Muscle of leg (tissue), 11 donors: ENCODE data around the gene CCT7. TPM values are rescaled to one million over a fixed set of nuclear protein-coding genes. Genes with fewer than 3 reads are reported as not detected.

Source experiments
- DNase-seq: peaks from one replicate; pipeline ENCODE4 v3.0.0; 2013
- H3K27ac ChIP-seq: one replicate; pipeline ENCODE4 v1.5.1; 2013; ENCODE audit warnings: mild to moderate bottlenecking, low read length, control low read depth
- H3K27me3 ChIP-seq: one replicate; pipeline ENCODE4 v1.6.1; 2013; ENCODE audit warnings: low read length; ENCODE audit not compliant: control insufficient read depth, insufficient read depth
- H3K36me3 ChIP-seq: one replicate; pipeline ENCODE4 v1.6.1; 2013; ENCODE audit warnings: low read length; ENCODE audit not compliant: control insufficient read depth, insufficient read depth
- H3K4me1 ChIP-seq: one replicate; pipeline ENCODE4 v1.6.1; 2013; ENCODE audit warnings: low read length; ENCODE audit not compliant: control insufficient read depth, insufficient read depth
- H3K4me3 ChIP-seq: one replicate; pipeline ENCODE4 v1.5.1; 2013; ENCODE audit warnings: low read length, control low read depth
- H3K9me3 ChIP-seq: replicated peaks from 2 replicates; pipeline ENCODE4 v1.6.1; 2013; ENCODE audit warnings: low read depth, low read length; ENCODE audit not compliant: control insufficient read depth
- WGBS: methylation state at CpG from one replicate; pipeline ENCODE4 v1.1.5; 2013; ENCODE audit warnings: missing lambda C conversion rate; ENCODE audit not compliant: insufficient coverage; 5-methylcytosine and 5-hydroxymethylcytosine counted together
- polyA plus RNA-seq, 8 donors: library from polyadenylated mRNA; unstranded; fragments of 120-200 nt; gene quantifications; one replicate each; pipeline versions ENCODE4 v1.2.1 to v1.2.3, GENCODE V29; 2013; ENCODE audit warnings: inconsistent platforms in 1 of 8, low replicate concordance in 1 of 8; ENCODE audit not compliant: insufficient read length in 8 of 8, insufficient read depth in 1 of 8
- total RNA-seq: library from RNA; stranded (reverse); fragments of 120-200 nt; gene quantifications from one replicate; pipeline ENCODE4 v1.2.4, GENCODE V29; 2013

Gene CCT7
- total and polyA plus RNA-seq, 9 donors, result 166 to 211 (median 194) TPM

DNA sequence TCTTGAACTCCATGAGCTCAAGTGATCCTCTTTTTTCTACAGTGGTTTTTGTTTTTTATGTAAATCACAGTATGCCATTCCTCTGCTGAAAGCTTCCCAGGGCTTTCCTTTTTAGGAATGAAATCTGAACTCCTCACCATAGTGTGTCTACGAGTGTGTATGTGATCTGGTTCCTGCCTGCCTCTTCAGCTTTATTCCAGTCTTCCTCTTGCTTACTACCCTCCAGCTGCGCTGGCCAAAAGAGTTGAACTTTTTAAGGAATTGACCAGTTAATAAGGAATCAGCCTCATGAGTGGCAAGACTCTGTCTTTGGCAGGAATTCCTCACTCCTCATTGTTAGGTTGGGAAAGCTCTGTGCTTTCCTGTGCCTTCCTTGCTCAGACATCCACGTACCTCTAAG lies 4.0 kb downstream of the CCT7 start:
- Histone ChIP-seq H3K36me3 (peaks cover 39% of the 10 kb centered on the region), H3K27me3 (no peaks in the 10 kb centered on the region), H3K9me3 (no peaks in the 10 kb centered on the region), H3K27ac (no peak overlapping the region), H3K4me3 (no peak overlapping the region), H3K4me1 (peaks cover 12% of the 10 kb centered on the region)
- DNase-seq, result no peak
- no CpG with 5 or more reads among the region's 3 CpGs for WGBS

DNA sequence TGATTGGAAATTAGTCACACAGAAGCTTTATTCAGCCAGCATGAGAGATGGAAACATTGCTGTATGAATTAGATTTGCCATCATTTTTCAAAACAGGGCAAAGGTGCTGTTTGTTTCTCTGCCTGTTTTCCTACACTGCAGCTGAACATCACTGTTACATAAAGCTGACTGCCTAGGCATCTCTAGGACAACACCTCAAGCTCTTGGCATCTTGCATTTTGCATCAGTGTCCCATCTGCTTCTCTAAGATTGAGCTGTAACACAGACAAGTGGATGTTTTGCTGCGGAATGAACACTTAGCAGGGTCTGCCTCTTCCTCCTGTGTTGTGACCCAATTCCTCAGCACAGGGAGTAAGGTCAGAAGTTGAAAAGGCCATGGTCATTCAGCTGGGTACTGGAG lies 4.9 kb downstream of the CCT7 start:
- WGBS, result no CpG with 5 or more reads among the region's 1 CpG

DNA sequence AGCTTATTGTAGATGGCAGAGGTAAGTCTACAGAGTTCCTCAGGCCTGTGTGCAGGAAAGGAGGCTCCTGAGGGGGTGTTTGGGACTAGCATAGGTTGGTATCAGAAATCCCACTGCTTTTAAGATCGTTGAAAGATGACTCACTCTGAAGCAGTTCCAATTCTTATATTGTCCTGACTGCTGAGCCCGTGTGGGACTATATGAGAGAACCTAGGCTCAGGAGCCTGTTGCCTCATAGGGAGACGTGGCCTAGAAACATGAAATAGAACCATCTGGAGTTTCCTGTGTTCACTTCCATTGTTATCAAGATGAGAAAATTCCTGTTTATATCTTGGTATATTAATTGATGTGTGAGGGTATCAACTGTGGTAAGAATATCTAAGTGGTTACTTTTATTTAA lies 5.7 kb downstream of the CCT7 start:
- peaks cover 49% of the 10 kb centered on the region for H3K36me3 ChIP-seq
- H3K27me3 ChIP-seq, result no peaks in the 10 kb centered on the region
- no peak overlapping the region for H3K27ac ChIP-seq
- 83% methylated on average over 1 of the region's 3 CpGs for WGBS
- H3K4me3 ChIP-seq, result no peak overlapping the region
- peaks cover 11% of the 10 kb centered on the region for H3K4me1 ChIP-seq
- DNase-seq, result no peak
- H3K9me3 ChIP-seq, result no peaks in the 10 kb centered on the region

More for the DNA sequence above, 4.9 kb downstream of the CCT7 start:
- H3K4me3 ChIP-seq, result no peak overlapping the region
- no peaks in the 10 kb centered on the region for H3K9me3 ChIP-seq
- H3K27me3 ChIP-seq, result no peaks in the 10 kb centered on the region
- no peak overlapping the region for H3K27ac ChIP-seq
- DNase-seq, result no peak
- peaks cover 12% of the 10 kb centered on the region for H3K4me1 ChIP-seq
- peaks cover 42% of the 10 kb centered on the region for H3K36me3 ChIP-seq

DNA sequence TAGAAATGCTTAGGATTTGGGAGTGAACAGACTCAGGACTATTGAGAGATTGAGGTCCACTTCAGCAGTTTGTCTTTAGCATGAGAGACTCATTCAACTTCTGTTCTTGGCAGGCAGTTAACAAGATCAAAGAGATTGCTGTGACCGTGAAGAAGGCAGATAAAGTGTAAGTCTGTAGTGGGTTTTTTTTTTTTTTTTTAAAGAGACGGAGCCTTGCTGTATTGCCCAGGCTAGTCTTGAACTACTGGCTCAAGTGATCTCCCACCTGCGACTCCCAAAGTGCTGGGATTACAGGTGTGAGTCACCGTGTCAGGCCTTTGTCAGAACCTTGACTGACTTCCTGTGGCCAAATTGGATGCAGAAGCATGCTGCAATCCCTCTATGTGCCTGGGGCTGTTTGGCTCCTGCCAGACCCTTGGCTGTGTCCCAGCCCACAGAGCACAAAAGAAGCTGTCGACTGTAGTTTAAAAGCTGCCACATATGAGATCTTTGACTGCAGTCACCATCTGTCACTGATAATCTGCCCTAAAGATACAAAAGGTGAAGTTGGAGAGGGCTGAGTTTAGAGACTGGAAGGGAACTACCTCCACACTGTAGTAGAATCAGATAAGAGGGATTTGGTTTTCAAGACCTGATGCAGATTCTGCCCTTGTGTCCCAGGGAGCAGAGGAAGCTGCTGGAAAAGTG lies 9.9 kb downstream of the CCT7 start:
- H3K4me3 ChIP-seq, result no peak overlapping the region
- WGBS, result 58% methylated on average over 4 of the region's 5 CpGs
- no peaks in the 10 kb centered on the region for H3K9me3 ChIP-seq
- peaks cover 80% of the 10 kb centered on the region for H3K36me3 ChIP-seq
- H3K27me3 ChIP-seq, result no peaks in the 10 kb centered on the region
- H3K4me1 ChIP-seq, result no peaks in the 10 kb centered on the region
- no peak for DNase-seq
- H3K27ac ChIP-seq, result no peak overlapping the region

DNA sequence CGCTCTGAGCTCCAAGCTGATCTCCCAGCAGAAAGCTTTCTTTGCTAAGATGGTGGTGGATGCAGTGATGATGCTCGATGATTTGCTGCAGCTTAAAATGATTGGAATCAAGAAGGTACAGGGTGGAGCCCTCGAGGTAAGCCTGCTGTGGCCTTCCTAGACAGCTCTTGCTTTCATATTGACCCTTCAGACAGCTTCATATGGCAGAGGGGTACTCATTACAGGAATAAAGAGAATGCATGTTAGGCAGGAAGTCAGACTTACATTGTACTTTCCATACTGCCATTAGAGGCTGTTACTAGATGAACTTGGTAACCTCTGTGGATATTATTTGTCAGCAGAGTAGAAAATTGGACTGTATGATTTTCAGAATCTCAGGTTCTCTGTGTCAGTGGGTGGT lies 10.5 kb downstream of the CCT7 start:
- WGBS, result 90% methylated on average over 2 of the region's 3 CpGs
- Histone ChIP-seq H3K9me3 (no peaks in the 10 kb centered on the region), H3K36me3 (peaks cover 80% of the 10 kb centered on the region), H3K4me3 (no peak overlapping the region), H3K4me1 (no peaks in the 10 kb centered on the region), H3K27me3 (no peaks in the 10 kb centered on the region), H3K27ac (no peak overlapping the region)
- no peak for DNase-seq

DNA sequence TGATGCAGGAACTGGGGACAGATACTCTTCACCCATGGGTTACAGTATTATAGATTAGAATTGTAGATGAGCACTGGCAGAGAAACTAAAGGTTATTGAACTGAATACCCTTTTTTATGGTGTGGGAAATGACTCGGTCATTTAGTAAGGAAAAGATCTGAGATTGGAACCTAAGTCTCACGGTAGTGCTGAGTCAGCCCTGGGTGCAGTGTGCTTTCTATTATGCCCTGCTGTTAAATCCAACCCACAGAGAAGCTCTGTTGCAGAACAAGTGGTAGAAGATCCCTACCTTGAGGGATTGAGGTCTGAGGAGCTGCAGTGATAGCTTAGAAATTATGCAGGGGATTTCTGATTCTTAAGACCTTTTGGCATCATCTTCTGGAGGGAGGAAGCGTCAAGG lies 12.7 kb downstream of the CCT7 start:
- DNase-seq, result no peak
- Histone ChIP-seq H3K36me3 (peaks cover 89% of the 10 kb centered on the region), H3K4me1 (no peaks in the 10 kb centered on the region), H3K27ac (no peak overlapping the region), H3K27me3 (no peaks in the 10 kb centered on the region), H3K9me3 (no peaks in the 10 kb centered on the region), H3K4me3 (no peak overlapping the region)
- 77% methylated on average over 3 of the region's 3 CpGs for WGBS

DNA sequence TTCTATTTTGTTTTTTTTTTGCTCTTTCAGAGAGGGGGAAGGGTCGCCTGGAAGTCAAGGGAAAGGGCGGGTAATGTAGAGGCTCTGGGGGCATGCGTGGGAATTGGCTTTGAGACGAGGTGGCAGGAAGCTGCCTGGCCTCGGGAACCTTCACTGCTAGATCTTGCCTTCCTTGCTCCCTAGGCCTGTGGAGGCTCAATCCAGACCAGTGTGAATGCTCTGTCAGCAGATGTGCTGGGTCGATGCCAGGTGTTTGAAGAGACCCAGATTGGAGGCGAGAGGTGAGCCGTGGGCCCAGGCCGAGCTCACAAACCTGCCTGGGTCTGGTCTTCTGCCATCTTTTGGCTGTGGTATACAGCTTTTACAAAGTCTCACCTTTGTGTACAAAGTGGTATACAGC lies 15.5 kb downstream of the CCT7 start:
- WGBS, result 86% methylated on average over 6 of the region's 9 CpGs
- DNase-seq, result no peak
- Histone ChIP-seq H3K9me3 (no peaks in the 10 kb centered on the region), H3K27ac (no peak overlapping the region), H3K27me3 (no peaks in the 10 kb centered on the region), H3K4me1 (no peaks in the 10 kb centered on the region), H3K4me3 (no peak overlapping the region), H3K36me3 (peaks cover 94% of the 10 kb centered on the region)

DNA sequence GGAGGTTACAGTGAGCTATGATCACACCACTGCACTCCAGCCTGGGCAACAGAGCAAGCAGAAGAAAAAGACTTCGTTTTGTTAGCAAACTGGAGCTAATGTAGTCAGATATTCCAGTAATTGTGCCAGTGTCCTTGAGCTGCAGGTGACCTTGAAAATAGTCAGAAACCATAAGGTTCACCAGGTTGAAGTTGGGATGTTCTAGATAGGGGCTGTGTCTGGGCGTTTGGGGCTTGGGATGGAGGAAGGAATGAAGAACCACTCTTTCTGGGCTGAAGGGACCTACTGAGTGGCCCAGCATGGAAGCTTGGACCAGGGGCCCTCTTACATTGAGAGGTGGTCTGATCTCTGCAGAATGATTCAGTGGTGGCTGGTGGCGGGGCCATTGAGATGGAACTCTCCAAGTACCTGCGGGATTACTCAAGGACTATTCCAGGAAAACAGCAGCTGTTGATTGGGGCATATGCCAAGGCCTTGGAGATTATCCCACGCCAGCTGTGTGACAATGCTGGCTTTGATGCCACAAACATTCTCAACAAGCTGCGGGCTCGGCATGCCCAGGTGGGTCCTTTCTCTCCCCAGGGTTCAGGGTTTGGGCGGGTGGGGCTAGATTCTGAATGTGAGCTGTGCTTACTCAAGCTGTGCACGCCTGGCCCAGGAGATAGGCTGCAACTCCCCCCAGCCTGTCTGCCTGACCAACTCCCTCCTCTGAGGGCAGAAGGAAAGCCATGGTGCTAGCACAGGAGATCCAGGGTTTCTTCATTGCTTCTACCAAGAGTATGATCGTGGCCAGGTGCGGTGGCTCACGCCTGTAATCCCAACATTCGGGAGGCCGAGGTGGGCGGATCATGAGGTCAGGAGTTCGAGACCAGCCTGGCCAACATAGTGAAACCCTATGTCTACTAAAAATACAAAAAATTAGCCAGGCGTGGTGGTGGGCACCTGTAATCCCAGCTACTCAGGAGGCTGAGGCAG lies 17.1 kb downstream of the CCT7 start:
- DNase-seq, result no peak
- H3K36me3 ChIP-seq, result peaks cover 89% of the 10 kb centered on the region
- no peaks in the 10 kb centered on the region for H3K4me1 ChIP-seq
- H3K9me3 ChIP-seq, result no peaks in the 10 kb centered on the region
- H3K4me3 ChIP-seq, result no peak overlapping the region
- 87% methylated on average over 12 of the region's 17 CpGs for WGBS
- no peaks in the 10 kb centered on the region for H3K27me3 ChIP-seq
- no peak overlapping the region for H3K27ac ChIP-seq

DNA sequence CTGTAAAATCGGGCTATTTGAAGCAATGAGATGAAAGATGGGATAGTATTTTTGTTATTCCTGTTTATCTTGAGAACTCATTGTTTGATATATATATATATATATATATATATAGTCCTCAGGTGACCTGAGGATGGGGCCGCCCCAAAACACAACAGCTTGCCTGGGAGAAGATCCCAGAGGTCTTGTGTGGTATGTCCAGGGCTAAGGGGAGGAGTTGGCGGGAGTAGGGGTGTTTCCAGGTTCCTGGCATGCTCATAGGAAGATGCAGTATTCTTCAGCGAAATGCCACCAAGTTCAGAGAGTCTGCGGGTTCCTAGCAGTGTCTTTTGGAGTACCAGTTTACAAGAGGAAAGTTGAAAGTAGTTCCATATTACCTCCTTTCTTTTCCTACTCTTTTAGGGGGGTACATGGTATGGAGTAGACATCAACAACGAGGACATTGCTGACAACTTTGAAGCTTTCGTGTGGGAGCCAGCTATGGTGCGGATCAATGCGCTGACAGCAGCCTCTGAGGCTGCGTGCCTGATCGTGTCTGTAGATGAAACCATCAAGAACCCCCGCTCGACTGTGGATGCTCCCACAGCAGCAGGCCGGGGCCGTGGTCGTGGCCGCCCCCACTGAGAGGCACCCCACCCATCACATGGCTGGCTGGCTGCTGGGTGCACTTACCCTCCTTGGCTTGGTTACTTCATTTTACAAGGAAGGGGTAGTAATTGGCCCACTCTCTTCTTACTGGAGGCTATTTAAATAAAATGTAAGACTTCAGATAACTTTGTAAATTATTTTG lies 18.3 kb downstream of the CCT7 start:
- Histone ChIP-seq H3K4me3 (no peak overlapping the region), H3K9me3 (no peaks in the 10 kb centered on the region), H3K27ac (no peak overlapping the region), H3K4me1 (no peaks in the 10 kb centered on the region), H3K27me3 (no peaks in the 10 kb centered on the region), H3K36me3 (peaks cover 79% of the 10 kb centered on the region)
- 91% methylated on average over 10 of the region's 17 CpGs for WGBS
- DNase-seq, result no peak

DNA sequence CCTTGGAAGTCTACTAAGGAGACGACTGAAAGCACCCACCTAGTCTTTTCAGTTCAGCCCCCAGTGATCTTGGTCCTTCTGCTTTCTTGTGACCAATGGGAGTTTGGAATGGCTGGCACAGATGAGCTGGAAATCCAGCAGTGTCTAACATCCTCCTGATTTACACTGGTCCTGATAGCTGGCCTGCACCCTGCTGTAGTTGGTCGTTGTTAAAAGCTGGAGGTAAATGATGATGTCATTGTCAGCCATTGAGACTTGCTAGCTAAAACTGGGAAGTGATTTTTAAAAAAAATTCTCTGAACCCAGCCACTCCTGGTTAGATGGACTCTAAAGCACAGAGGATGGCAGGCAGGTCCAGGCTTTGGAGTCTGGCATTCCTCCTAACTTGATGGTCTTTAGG lies 19.3 kb downstream of the CCT7 start:
- no CpG with 5 or more reads among the region's 2 CpGs for WGBS
- Histone ChIP-seq H3K27me3 (no peaks in the 10 kb centered on the region), H3K4me3 (no peak overlapping the region), H3K9me3 (no peaks in the 10 kb centered on the region), H3K27ac (no peak overlapping the region), H3K4me1 (no peaks in the 10 kb centered on the region), H3K36me3 (peaks cover 71% of the 10 kb centered on the region)
- DNase-seq, result no peak
